Activated CD8-positive, alpha-beta memory T cell treated with anti-CD3 and anti-CD28 coated beads, Interleukin-2, amount 50 U/mL, for 24 hours (primary cell): ENCODE measurements around the gene C1QTNF12.
"Not testable (repeated sequence)": the region's sequence is repeated elsewhere in the genome, so short reads cannot be mapped to it uniquely, and the experiment has no call there.

ENCODE experiments used
- DNase-seq: peaks from one replicate; pipeline ENCODE4 v3.0.0-alpha.2; 2020; ENCODE audit errors: extremely low read depth

The C1QTNF12 gene

GRCh38 chr1:1199961-1200875 is 46.3 kb downstream of the C1QTNF12 start:
- no peak for DNase-seq

GRCh38 chr1:1199141-1199960 is 47.2 kb downstream of the C1QTNF12 start:
- DNase-seq: no peak

GRCh38 chr1:1198423-1199140 is 47.9 kb downstream of the C1QTNF12 start:
- DNase-seq: no peak

GRCh38 chr1:1197551-1198422 is 48.7 kb downstream of the C1QTNF12 start:
- no peak for DNase-seq

GRCh38 chr1:1197188-1197500 is 49.4 kb downstream of the C1QTNF12 start:
- DNase-seq: no peak

GRCh38 chr1:1196431-1197187 is 49.9 kb downstream of the C1QTNF12 start:
- no peak for DNase-seq

GRCh38 chr1:1195726-1196125 is 50.8 kb downstream of the C1QTNF12 start:
- DNase-seq: not testable (repeated sequence)

GRCh38 chr1:1194723-1195122 is 51.8 kb downstream of the C1QTNF12 start:
- DNase-seq: no peak
